Activated CD4-positive, alpha-beta T cell treated with anti-CD3 and anti-CD28 coated beads, Interleukin-2, amount 50 U/mL, for 1 hour (primary cell): ENCODE measurements around the gene MAP3K21.

Experiments used
- DNase-seq: peaks from one replicate; pipeline ENCODE4 v3.0.0-alpha.2; 2020

MAP3K21 gene

DNA sequence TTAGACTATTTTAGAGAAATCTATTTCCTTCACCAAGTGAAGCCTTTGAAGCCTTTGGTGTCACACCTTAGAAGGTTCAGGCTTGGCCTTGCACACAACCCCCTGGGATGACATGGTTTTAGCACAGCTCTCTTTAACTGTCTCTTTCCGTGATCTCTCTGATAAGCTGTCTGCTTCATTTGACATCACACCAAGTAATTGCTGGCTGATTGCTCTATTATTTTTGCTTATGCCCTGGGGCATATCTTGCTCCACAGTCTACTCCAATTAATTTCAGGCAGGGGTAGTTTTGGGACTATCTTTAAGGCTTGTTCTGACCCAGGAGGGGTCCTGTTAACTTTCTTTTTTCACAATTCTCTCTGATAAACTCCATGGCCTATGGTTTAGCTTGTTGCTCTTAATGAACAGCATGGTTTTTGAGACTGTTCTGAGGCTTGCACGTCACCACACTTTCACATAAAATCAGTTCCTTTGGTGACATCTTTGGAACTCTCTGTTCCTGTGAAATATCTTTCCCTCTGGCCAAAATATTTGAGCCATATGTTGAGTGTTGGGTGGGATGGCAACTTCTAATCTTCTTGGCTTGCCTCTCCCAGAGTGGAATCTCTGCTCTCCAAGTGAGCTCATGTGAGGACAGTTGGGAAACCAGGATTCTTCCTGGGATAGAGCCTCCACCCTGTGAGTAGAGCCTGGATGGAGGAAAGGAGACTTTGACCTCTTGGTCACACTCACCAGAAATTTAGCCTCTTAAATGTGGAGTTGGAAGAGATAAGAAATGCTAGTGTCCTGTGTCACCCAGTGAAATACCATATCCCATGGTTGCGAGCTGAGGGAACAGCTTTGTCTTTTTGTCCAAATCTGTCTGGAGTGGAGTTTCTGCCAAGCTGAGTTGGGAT, 63.6 kb downstream of the MAP3K21 start:
- DNase-seq = no peak

DNA sequence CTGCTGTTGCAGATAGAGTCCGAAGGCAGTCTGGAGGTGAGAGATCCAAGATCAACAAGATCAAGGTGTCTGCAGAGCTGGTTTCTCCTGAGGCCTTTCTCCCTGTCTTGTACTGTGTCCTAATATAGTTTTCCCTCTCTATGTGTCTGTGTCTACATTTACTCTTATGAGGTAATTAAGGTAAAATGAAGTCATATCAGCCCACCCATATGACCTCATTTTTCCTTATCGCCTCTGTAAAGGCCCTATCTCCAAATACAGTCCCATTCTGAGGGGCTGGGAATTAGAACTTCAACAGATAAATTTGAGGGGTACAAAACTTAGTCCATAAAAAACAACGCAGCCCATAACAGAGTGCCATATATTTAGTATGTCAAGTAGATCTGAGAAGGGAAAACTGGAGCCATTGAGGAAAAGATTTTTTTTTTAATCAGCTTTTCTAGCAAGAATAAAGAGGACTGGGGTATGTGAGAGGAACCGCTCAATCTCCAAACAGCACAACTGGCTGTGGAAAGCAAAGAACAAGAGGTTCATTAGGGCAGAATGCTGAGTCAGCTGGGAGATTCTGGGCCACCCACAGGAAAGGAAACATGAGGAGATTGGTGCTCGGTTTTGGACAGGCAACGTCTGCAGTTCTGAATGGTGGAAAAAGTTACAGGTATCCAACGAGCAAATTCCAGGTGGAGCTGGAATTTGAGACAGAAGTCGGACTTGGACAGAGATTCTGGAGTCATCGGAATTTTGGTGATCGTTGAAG, 65.7 kb downstream of the MAP3K21 start:
- DNase-seq = no peak

DNA sequence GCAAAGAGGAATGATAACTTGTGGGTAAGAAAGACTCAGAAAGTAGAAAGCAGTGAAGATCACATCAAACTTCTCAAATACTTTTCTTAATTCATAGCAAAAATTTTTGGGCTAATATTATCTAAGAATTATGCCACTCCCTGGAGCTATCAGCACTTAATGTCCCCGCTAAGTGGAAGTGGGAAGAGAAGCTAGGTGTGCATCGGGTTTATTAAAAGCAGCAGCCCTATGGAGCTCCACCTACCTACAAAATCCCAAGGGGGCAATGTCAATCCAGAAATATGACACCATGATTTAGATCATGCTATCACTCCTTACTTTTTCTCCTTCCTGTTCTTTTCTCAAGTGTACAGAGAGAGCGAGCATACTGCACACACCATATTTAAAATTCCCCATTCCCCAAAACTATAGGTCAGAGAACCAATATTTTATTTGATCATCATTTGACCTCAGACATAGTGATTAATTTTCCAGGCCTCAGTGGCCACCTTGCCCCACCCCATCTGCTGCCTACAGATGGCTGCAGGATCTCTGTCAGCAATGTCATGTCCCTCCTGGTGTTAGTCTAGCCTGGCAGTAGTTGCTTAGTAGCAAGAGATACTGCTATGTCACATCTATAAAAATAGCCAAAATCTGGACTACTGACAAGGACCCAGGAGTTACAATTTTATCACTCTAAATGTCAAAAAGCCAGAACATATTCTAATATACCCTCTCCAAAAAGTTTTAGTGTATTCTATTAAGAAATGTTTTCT, 66.6 kb downstream of the MAP3K21 start:
- no peak for DNase-seq

DNA sequence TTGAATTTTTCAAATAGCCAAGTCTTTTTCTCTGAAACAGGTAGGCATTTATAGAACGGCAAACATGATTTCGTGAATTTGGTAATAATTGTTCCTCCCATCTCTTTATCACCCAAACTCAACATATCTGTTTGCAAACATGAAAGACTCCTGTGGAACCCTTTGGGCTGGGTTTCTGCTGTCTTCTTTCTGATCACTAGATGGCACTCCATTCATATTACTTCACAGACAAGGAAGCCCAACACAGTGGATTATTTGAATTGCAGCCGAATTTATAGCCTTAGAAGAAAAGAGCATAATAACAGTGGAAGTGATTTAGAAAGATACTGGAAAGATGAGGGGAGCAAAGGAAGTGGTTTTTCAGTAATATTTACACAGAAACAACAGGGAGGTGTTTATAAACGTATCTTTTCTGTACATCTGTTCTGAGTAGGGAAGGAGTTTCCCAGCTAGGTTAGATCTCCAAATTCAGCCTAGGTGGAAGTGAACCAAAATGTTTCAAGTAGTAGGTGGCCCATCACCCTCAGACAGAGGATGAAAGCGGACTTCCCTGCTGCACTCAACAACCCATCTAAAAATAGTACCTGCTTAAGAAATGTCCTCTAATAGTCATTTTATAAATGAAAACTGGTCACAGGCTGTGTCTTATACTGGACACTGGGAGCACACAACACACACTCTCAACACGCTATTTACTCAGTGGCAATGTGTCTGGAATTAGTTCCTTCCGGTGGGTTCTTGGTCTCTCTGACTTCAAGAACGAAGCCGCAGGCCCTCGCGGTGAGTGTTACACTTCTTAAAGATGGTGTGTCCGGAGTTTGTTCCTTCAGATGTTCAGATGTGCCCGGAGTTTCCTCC, 67.6 kb downstream of the MAP3K21 start:
- no peak for DNase-seq

DNA sequence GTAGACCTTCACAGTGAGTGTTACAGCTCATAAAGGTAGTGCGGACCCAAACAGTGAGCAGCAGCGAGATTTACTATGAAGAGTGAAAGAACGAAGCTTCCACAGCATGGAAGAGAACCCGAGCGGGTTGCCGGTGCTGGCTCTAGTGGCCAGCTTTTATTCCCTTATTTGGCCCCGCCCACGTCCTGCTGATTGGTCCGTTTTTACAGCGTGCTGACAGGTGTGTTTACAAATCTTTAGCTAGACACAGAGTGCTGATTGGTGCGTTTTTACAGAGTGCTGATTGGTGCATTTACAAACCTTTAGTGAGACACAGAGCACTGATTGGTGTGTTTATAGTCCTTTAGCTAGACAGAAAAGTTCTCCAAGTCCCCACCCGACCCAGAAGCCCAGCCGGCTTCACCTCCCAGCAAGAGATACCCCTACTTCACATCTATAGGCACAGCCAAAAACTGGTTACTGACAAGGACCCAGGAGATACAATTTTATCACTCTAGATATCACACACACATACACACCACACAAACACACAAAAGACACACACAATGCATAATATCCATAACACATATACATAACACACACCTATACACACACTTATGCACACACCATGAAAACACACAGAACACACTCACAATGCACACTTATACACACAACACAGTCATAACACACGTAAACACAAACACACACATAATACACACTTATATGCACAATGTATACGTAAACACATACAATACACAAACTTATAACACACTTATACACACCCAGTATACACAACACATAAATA, 68.5 kb downstream of the MAP3K21 start:
- no peak for DNase-seq

DNA sequence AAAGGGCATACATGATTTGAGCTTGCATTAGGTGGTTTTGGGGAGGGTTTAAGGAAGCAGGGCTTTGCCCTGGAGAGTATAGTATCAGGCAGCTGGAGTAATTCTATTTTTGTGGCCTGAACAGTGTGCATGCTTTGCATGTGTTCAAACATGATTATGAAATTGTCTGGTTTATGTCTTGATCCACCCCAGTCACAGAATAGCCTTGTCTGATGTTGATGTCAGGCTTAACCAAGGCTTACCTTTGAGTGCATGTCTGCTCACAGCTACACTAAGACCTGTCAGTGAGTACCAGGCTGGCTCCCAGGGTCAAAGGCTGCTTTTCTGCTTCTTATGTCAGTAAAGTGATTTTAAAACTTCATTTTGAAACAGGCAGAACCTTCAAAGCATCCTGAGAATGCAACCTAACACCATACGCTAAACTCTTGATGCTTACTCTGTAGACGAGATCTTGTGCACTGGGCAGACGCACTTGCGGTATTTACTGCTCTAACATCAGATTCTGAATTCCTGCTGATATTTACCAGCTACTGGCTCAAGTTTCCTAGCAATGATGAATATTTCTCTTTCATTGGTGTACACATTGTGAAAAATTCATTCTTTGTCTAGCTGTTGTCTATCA, 78.9 kb downstream of the MAP3K21 start:
- DNase-seq = no peak

DNA sequence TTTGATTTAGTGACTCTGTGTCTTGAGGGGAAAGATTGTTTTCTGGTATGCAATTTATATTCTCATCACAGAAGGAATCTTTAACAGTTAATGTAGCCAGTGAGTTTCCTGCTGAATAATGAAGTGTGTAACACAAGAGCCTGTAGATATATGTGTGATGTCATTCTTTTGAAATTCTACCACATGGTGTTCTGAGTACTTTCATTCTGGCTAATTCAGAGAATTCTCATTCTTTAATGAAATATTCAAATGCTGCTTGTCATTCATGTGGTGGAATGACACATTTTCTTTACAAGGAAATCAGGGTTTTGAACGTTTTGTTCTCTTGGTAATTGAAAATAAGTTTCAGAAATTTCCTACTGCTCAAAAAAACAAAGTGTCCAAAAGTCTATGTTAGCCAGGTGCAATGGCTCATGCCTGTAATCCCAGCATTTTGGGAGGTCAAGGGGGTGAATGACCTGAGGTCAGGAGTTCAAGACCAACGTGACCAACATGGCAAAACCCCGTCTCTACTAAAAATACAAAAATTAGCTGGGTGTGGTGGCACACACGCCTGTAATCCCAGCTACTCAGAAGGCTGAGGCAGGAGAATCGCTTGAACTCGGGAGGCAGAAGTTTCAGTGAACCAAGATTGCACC, 79.6 kb downstream of the MAP3K21 start:
- DNase-seq = no peak

DNA sequence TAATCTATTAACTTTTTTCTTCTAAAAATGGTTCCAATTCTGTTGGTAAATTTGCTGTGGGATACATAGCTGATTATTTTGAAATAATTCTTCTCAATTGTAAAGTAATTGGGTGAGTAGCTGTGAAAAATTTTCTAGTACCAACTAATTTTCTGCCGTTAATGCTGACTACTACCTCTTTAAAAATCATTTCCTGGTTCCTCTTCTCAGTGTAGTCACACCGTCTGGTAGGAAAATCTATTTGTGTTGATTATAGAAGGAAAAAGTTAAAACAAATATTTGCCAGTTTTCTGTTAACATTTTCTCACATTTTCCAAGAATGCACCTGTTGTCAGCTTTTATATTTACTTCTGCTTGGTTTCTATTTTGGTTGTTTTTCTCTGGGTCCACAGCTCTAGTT, 82.0 kb downstream of the MAP3K21 start:
- DNase-seq = no peak

DNA sequence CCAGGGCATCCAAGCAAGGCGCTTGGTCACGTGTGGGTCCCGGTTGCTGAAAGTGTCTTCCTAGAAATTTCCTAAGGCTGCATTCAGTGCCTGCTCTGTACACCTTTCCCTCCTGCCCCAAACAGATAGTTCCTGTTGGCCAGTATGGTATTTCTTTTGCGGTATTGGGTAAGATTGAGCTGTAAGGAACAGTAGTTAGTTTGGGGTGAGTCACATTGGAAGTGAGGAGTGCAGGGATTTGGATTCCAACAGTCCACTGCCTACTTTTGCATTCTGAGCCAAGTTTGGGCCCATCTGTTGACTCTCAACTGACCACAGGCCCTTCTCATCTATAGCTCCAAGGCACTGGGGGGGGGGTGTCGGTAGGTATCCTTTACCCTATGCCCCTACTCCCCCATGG, 83.4 kb downstream of the MAP3K21 start:
- DNase-seq = no peak

DNA sequence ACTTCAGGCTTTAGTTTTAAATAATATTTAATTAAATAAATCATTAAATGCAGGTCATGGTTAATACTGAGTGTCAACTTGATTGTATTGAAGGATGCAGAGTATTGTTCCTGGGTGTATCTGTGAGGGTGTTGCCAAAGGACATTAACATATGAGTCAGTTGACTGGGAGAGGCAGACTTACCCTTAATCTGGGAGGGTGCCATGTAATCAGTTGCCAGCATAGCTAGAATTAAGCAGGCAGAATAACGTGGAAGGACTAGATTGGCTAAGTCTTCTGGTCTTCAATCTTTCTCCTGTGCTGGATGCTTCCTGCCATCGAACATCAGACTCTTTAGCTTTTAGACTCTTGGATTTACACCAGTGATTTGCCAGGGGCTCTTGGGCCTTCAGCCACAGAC, 85.3 kb downstream of the MAP3K21 start:
- DNase-seq = no peak

DNA sequence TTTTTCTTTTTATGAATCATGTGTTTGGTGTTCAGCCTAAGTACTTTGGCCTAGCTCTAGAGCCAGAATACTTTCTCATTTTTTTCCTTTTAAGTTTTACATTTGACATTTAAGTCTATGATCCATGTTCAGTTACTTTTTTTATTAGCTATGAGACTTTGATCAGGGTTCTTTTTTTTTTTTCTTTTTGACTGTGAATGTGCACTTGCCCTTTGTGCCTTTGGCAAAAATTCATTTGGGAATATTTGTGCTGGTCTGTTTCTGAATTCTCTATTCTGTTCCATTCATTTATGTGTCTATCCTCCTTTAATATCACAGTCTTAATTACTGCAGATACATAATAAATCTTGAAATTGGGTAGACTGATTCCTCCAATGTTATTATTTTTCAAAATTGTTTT, 93.8 kb downstream of the MAP3K21 start:
- no peak for DNase-seq

DNA sequence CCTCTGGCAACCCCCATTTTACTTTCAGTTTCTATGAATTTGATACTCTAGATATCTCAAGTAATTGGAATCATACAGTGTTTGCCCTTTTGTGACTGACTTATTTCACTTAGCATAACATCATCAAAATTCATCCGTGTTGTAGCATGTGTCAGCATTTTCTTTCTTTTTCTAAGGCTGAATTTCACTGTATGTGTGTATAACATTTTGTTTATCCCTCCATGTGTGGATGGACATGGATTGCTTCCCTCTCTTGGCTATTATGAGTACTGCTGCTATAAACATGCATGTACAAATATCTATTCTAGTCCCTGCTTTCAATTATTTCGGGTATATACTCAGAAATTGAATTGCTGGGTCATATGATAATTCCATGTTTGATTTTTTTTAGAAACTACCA, 97.3 kb downstream of the MAP3K21 start:
- no peak for DNase-seq

DNA sequence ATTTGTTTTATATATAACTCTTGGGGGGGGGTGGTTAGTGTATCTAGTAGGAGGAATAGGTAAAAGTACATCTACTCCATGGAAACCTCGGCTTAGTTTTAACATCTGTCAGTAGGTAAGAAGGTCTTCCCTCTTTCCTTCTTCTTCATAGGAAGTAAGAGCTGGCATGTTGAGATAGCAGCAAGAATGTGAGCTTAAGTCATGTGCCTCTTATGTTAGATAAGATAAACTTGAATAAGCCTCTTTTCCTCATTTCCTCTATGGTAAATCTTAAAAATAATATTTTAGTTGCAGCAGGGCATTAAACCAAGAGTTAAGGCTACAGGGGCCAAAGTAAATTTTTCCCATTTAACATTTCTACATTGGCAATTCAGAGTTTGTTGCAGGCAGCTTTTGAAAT, 100.4 kb downstream of the MAP3K21 start:
- no peak for DNase-seq

DNA sequence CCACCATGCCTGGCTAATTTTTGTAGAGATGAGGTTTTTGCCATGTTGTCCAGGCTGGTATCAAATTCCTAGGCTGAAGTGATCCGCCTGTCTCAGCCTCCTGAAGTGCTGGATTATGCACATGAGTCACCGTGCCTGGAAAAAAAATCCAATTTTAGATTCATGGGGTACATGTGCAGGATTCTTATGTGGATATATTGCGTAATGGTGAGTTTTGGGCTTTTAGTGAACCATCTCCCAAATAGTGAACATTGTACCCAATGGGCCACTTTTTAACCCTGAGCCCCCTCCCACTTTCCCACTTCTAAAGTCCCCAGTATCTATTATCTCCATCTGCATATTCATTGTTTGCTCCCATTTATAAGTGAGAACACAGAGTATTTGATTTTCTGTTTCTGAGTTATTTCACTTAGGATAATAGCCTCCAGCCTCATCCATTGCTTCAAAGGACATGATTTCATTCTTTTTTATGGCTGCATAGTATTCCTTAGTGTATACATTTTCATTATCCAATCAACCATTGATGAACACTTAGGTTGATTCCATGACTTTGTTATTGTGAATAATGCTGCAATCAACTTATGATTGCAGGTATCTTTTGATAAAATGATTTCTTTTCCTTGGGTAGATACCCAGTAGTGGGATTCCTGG, 104.4 kb downstream of the MAP3K21 start:
- DNase-seq = no peak

DNA sequence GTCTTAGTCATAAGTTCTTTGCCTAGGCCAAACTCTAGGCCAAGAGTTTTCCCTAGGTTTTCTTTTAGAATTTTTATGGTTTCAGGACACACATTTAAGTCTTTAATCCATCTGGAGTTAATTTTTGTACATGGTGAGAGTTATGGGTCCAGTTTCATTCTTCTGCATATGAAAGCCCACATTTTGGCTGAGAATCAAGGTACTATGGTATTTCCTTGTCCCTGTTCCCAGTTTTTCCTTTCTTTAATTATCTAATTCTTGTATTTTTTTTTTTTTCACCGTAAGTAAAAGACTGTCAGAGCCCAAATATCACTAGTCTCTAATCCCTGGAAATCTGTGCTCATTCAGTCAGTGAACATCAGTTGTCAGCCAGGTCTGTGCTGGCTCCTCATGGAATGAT, 105.4 kb downstream of the MAP3K21 start:
- no peak for DNase-seq

DNA sequence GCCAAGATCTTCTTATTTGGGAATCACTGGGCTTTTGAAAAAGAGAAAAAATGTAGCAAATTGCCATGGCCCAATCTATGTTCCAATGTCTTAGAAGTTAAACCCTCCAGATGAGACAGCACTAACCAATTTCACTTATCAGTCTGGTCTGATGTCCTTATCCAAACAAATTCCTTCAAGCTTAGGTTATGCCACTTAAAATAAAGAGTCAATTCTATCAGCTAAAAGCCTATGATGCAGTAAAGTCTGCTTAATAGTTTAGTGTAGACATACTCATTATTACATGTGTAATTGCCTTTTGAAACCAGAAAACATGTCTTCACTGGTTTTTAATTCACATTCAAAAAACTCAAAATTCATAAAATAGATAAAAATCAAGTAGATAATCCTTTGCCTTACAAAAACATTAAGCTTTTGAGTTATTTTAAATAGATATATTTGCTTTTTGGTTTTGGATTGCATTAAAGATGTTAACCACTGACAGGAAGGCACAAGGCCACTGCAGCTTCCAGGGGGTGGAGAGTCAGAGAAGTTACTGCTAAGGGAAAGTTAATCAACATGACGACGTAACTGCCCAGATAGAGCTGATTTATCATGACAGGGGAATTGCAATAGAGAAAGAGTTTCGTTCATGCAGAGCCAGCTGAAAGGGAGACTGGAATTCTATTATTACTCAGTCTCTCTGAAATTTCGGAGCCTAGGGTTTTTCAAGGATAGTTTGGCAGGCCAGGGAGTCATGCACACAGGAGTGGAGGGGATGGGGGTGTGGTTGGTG, 106.1 kb downstream of the MAP3K21 start:
- no peak for DNase-seq
